COR-L47 (cell line): ENCODE data around the gene SLC36A4.
"Not testable (repeated sequence)": the region's sequence is repeated elsewhere in the genome, so short reads cannot be mapped to it uniquely, and the experiment has no call there.

Experiments
- DNase-seq: peaks from one replicate; lab custom pipeline; 2025; lab: John Stamatoyannopoulos, UW

Gene SLC36A4

DNA sequence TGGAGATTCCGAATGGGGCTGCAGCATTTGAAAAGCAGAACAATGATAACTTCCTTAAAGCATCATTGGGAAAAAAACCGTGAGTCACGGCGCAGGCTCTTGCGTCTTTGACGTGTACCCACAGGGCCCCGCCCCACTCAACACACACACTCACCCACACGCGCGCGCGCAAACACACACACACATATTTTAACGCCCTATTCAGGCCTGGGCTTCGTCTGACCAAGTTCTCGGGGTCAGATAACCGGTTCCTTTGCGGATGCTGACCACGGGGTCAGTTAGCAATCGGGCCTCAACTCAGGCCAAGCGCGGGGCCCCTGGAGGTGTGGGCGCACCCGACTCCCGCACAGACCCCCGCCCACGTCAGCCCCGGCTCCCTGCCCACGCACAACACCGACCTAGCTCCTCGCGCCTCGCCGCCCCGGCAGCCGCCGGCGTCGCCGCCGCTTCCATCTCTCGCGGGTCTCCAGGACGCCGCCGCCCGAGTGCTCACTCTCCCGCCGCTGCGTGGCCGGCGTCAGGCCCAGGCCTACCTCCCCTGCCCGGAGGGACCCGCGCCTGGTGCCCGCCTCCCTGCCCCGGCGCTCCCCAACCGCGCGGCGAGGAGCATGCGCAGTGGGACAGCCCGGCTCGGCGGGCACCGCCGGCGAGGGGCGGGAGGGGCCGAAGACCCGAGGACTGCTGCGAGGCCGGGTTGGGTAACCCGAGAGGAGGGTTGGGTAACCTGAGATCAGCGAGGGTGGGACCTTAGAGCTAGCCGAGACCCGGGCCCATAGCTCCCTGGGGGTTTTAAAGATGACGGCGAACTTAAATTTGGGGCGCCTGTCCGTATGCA lies at the start of gene SLC36A4:
Gene SLC36A4 (minus strand): TSS at position 612 of the 835 bp plus-strand sequence. CDS start 159 bp downstream, at position 453.
- DNase-seq: peak; percentile 93

- DNase-seq: not testable (repeated sequence)
Measured at GRCh38 chr11:93246790-93247189, 49.0 kb upstream of the SLC36A4 start.

- DNase-seq: no peak
Measured at GRCh38 chr11:93244018-93244417, 46.2 kb upstream of the SLC36A4 start.

DNA sequence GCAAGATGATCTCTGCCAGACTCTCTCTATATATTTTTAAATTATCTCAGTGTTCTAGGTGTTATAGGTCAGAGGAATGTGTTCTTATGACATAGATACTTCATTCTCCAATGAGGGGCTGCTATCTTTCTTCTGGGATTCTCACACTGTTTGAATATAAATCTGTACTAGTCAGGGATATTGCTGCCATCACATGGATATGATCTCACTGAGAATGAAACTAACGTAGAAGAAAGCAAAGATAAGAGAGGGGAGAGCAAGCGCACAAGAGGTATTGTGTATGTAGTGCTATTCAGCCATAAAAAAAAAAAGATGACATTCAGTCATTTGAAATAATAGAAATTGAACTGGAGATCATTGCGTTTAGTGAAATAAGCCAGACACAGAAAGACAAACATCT lies 42.2 kb upstream of the SLC36A4 start:
- no peak for DNase-seq

DNA sequence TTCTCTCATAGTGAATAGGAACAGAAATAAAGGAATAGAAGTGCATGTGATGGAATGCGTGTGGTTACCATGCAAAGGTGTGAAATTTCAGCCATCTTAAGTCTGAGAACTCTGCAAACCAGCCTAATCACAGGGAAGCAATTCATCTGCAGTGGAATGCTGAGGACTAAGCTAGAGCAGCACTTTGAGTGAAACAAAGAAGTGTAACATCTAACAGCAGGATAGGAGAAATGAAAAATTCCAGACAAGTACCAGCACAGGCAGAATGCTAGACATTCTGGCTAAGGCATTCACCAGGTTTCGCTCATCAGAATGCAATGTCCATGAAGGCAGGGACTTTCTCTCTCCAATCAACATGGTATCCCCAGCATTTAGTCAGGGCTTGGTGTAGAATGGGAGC lies 41.2 kb upstream of the SLC36A4 start:
- no peak for DNase-seq

- peak; percentile 42 for DNase-seq
Measured at GRCh38 chr11:93236741-93237675, 39.2 kb upstream of the SLC36A4 start.

- DNase-seq: peak; percentile 81
Measured at GRCh38 chr11:93234602-93235207, 36.9 kb upstream of the SLC36A4 start.

- DNase-seq: no peak
Measured at GRCh38 chr11:93229876-93230275, 32.1 kb upstream of the SLC36A4 start.

DNA sequence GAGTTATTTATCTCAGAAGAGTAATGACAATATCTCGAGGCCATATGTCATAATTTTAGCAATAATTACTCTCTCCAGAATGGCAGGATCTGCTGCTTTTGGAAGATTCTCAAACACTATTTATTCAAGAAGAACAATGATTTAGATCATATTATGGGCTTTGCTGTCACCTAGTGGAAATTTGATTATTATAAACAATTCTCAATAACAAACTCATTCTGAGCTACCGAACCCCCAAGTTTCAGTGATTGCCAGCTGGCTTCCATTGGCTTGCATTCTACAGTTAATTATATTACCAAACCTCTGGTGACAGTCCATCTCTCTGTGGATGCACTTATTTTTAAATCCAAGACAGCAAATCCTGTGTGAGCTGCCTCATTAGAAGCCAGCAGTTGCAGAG lies 27.9 kb upstream of the SLC36A4 start:
- peak; percentile 63 for DNase-seq

GRCh38 chr11:93221539-93221938 lies 23.7 kb upstream of the SLC36A4 start:
- peak; percentile 90 for DNase-seq

GRCh38 chr11:93220078-93220477 lies 22.3 kb upstream of the SLC36A4 start:
- no peak for DNase-seq

- no peak for DNase-seq
Measured at GRCh38 chr11:93219440-93219839, 21.6 kb upstream of the SLC36A4 start.

- DNase-seq: peak; percentile 91
Measured at GRCh38 chr11:93216511-93217101, 18.8 kb upstream of the SLC36A4 start.

GRCh38 chr11:93213622-93214021 lies 15.8 kb upstream of the SLC36A4 start:
- DNase-seq: no peak

GRCh38 chr11:93212094-93212493 lies 14.3 kb upstream of the SLC36A4 start:
- no peak for DNase-seq

GRCh38 chr11:93209466-93209865 lies 11.7 kb upstream of the SLC36A4 start:
- no peak for DNase-seq

DNA sequence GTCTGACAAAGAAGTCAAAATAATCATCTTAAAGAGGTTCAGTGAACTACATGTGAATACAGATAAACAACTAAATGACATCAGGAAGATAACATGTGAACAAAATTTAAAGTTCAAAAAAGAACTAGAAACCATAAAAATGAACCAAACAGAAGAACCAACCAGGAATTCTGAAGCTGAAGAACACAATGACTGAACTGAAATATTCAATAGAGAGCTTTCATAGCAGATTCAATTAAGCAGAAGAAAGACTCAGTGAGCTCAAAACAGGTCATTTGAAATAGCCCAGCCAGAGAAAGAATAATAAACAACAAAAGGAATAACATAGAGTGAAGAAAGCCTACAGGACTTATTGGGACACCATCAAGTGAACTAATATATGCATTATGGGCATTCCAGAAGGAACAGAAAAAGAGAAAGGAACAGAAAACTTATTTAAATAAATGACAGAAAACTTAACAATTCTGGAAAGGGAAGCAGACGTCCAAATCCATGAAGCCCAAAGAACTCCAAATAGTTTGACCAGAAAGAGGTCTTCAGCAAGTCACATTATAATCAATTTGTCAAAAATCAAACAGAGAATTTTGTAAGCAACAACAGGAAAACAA lies 11.0 kb upstream of the SLC36A4 start:
- no peak for DNase-seq

- DNase-seq: no peak
Measured at GRCh38 chr11:93199616-93200015, 1.8 kb upstream of the SLC36A4 start.

- DNase-seq: no peak
Measured at GRCh38 chr11:93198215-93198845, 539 bp upstream of the SLC36A4 start.

DNA sequence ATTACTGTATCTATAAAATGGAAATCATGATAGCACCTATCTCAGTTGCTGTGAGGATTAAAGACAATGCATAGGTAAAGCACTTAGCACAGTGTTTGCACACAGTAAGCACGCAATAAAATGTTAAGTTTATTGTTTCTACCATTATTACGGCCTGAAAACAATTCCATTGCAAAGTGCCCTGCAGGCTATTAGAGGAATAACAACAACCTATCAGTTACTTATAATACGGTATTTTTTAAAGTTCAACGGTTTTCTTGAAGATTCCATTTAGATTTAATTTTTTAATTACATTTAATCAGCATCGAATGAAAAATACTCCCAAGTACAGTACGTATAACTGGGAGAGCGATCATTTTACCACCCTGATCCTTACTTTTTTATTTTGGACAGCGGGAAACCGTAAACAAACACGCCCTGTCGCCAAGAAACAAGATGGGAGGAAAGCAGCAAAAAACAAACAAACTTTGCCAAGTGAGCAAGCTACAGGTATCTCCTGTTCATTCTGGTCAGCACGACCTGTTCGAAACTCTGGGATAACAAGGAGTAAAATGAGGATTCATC lies 893 bp downstream of the SLC36A4 start:
- DNase-seq: no peak
